Caco-2 (cell line): ENCODE measurements around the gene RNU1-4. TPM values are rescaled to one million over a fixed set of nuclear protein-coding genes. Genes with fewer than 3 reads are reported as not detected.
"Not testable (repeated sequence)": the region's sequence is repeated elsewhere in the genome, so short reads cannot be mapped to it uniquely, and the experiment has no call there.

Experiments
- BruUV-seq: library from RNA; stranded (reverse); fragments of 400-500 nt; replicated peaks from 2 replicates; lab custom pipeline; 2021; lab: Mats Ljungman, UMichigan
- CTCF ChIA-PET: fragments of 300-600 bp; sonication (Branson Sonifier 250); formaldehyde crosslinking; loops from one replicate; lab custom pipeline; 2022; ENCODE audit warnings: antibody characterized with exemption; lab: Charles Lee
- POLR2A ChIA-PET: fragments of 300-600 bp; sonication (Branson Sonifier 250); formaldehyde crosslinking; loops from one replicate; lab custom pipeline; 2022; ENCODE audit warnings: antibody characterized with exemption; lab: Charles Lee
- DNase-seq, 2 experiments: peaks; one replicate each; pipeline versions ENCODE4 v3.0.0 to v3.0.0-alpha.2; 2020 to 2022
- H3K27me3 ChIP-seq: replicated peaks from 2 replicates; pipeline ENCODE4 v1.6.0; 2011; ENCODE audit warnings: low read length; ENCODE audit not compliant: control insufficient read depth, insufficient read depth
- H3K36me3 ChIP-seq: 2 replicates; pipeline ENCODE4 v1.5.1; 2011; ENCODE audit warnings: low read length; ENCODE audit not compliant: control insufficient read depth, insufficient read depth
- H3K4me1 ChIP-seq: fragments of 250-450 bp; sonication (Bioruptor Pico); 2 replicates; pipeline ENCODE4 v1.5.1; 2020; ENCODE audit warnings: mild to moderate bottlenecking
- H3K4me3 ChIP-seq: 2 replicates; pipeline ENCODE4 v1.5.1; 2011; ENCODE audit warnings: low read depth, mild to moderate bottlenecking, control low read depth, low read length
- H3K9me3 ChIP-seq: fragments of 250-450 bp; sonication (Bioruptor Pico); 2 replicates; pipeline ENCODE4 v1.5.1; 2020; ENCODE audit warnings: mild to moderate bottlenecking, moderate library complexity
- H3K27ac Mint-ChIP-seq: one replicate; pipeline ENCODE4 v1.8.0; 2022; ENCODE audit warnings: mixed read lengths; ENCODE audit not compliant: unreplicated experiment
- H3K27me3 Mint-ChIP-seq: one replicate; pipeline ENCODE4 v1.8.0; 2022; ENCODE audit warnings: mixed read lengths; ENCODE audit not compliant: insufficient read depth, unreplicated experiment
- H3K36me3 Mint-ChIP-seq: one replicate; pipeline ENCODE4 v1.8.0; 2022; ENCODE audit warnings: mild to moderate bottlenecking, mixed read lengths; ENCODE audit not compliant: insufficient read depth, unreplicated experiment
- H3K4me1 Mint-ChIP-seq: one replicate; pipeline ENCODE4 v1.8.0; 2022; ENCODE audit warnings: low read depth, mixed read lengths; ENCODE audit not compliant: unreplicated experiment
- H3K4me3 Mint-ChIP-seq: one replicate; pipeline ENCODE4 v1.8.0; 2022; ENCODE audit warnings: mild to moderate bottlenecking, moderate library complexity, mixed read lengths; ENCODE audit not compliant: unreplicated experiment
- H3K9me3 Mint-ChIP-seq: one replicate; pipeline ENCODE4 v1.8.0; 2022; ENCODE audit warnings: mixed read lengths; ENCODE audit not compliant: unreplicated experiment
- intact Hi-C: fragments of 100-400 bp; cut with micrococcal nuclease; formaldehyde crosslinking; loops from one replicate; pipeline ENCODE4 v1.10.0; 2022; ENCODE audit not compliant: unreplicated experiment
- total RNA-seq: library from RNA; stranded (reverse); gene quantifications from 2 replicates; pipeline ENCODE4 v1.2.3, GENCODE V29; 2022

The RNU1-4 gene
- total RNA-seq, 1 experiment from 2014 or later, result 1,622 TPM

- H3K4me1 Mint-ChIP-seq, H3K27me3 ChIP-seq, H3K4me3 ChIP-seq, H3K9me3 ChIP-seq, BruUV-seq, DNase-seq, POLR2A ChIA-PET, H3K4me1 ChIP-seq, CTCF ChIA-PET, H3K36me3 Mint-ChIP-seq, intact Hi-C loops, H3K27ac Mint-ChIP-seq, H3K36me3 ChIP-seq, H3K4me3 Mint-ChIP-seq, H3K27me3 Mint-ChIP-seq: not testable (repeated sequence)
- H3K9me3 Mint-ChIP-seq, result peaks cover 12% of the 10 kb centered on the region
Measured at GRCh38 chr1:16774773-16775172, 34.5 kb downstream of the RNU1-4 start.

- H3K4me3 Mint-ChIP-seq, BruUV-seq, H3K4me1 Mint-ChIP-seq, H3K27me3 Mint-ChIP-seq, H3K9me3 ChIP-seq, intact Hi-C loops, H3K27me3 ChIP-seq, CTCF ChIA-PET, POLR2A ChIA-PET, H3K4me1 ChIP-seq, DNase-seq, H3K36me3 ChIP-seq, H3K4me3 ChIP-seq, H3K27ac Mint-ChIP-seq, H3K36me3 Mint-ChIP-seq: not testable (repeated sequence)
- peaks cover 12% of the 10 kb centered on the region for H3K9me3 Mint-ChIP-seq
Measured at GRCh38 chr1:16775290-16775689, 35.0 kb downstream of the RNU1-4 start.

DNA sequence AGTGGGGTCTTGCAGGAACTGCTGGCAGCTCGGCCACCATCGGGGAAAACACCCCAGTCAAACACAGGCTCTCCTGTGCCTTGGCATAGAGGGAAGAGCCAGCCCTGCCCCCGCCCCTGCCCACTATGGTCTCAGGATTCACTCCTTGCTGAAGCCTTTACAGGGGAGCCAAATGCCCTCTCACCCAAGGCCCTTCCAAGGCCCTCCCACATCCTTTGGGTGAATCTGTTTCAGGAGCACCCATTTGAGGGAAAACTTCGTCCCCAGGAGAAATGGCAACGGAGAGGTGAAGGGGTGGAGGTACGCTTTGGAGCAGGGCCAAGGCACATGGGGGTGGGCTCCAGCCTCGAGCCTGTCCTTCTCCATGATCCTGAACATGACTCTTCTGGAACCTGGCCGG lies 35.9 kb downstream of the RNU1-4 start:
- BruUV-seq, H3K36me3 Mint-ChIP-seq, H3K27me3 Mint-ChIP-seq, H3K4me1 ChIP-seq, DNase-seq, H3K36me3 ChIP-seq, POLR2A ChIA-PET, H3K27me3 ChIP-seq, H3K27ac Mint-ChIP-seq, H3K4me1 Mint-ChIP-seq, intact Hi-C loops, CTCF ChIA-PET, H3K4me3 Mint-ChIP-seq, H3K4me3 ChIP-seq, H3K9me3 ChIP-seq: not testable (repeated sequence)
- H3K9me3 Mint-ChIP-seq, result peaks cover 12% of the 10 kb centered on the region

DNA sequence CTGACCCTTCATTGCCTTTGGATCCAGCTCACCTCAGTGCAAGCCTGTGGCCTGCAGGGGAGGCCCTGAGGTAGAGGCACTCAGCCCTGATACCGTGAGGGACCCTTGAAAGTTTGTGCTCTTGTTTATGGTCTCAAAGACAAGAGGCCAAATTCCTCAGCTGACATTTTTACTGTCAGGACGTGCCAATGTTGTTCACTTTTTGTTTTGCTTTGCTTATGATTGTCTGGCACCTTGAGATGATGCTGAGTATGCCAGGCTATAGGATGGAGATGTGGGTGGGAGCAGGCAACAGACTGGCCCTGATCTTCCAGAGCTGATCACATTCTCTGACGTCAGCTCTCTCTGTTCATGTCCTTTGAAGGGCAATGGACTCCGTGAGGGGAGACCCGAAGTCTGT lies 36.5 kb downstream of the RNU1-4 start:
- H3K4me3 ChIP-seq, CTCF ChIA-PET, H3K4me1 ChIP-seq, H3K27ac Mint-ChIP-seq, POLR2A ChIA-PET, H3K36me3 Mint-ChIP-seq, H3K27me3 ChIP-seq, DNase-seq, BruUV-seq, H3K36me3 ChIP-seq, H3K27me3 Mint-ChIP-seq, H3K4me1 Mint-ChIP-seq, H3K9me3 ChIP-seq, intact Hi-C loops, H3K4me3 Mint-ChIP-seq: not testable (repeated sequence)
- peaks cover 12% of the 10 kb centered on the region for H3K9me3 Mint-ChIP-seq

- H3K4me1 ChIP-seq, POLR2A ChIA-PET, BruUV-seq, H3K4me1 Mint-ChIP-seq, H3K4me3 ChIP-seq, CTCF ChIA-PET, H3K27me3 Mint-ChIP-seq, intact Hi-C loops, H3K4me3 Mint-ChIP-seq, H3K36me3 Mint-ChIP-seq, DNase-seq, H3K27ac Mint-ChIP-seq, H3K36me3 ChIP-seq, H3K9me3 ChIP-seq, H3K27me3 ChIP-seq: not testable (repeated sequence)
- H3K9me3 Mint-ChIP-seq, result peaks cover 12% of the 10 kb centered on the region
Measured at GRCh38 chr1:16777821-16778220, 37.5 kb downstream of the RNU1-4 start.

- CTCF ChIA-PET, DNase-seq, H3K9me3 ChIP-seq, H3K36me3 Mint-ChIP-seq, H3K4me1 Mint-ChIP-seq, H3K4me3 Mint-ChIP-seq, H3K27me3 ChIP-seq, H3K27ac Mint-ChIP-seq, H3K4me3 ChIP-seq, intact Hi-C loops, H3K4me1 ChIP-seq, BruUV-seq, POLR2A ChIA-PET, H3K27me3 Mint-ChIP-seq, H3K36me3 ChIP-seq: not testable (repeated sequence)
- peaks cover 12% of the 10 kb centered on the region for H3K9me3 Mint-ChIP-seq
Measured at GRCh38 chr1:16779525-16779924, 39.2 kb downstream of the RNU1-4 start.

GRCh38 chr1:16781033-16781432 lies 40.7 kb downstream of the RNU1-4 start:
- H3K9me3 ChIP-seq, H3K27ac Mint-ChIP-seq, H3K4me3 ChIP-seq, intact Hi-C loops, H3K36me3 ChIP-seq, H3K4me1 ChIP-seq, DNase-seq, H3K36me3 Mint-ChIP-seq, H3K4me3 Mint-ChIP-seq, POLR2A ChIA-PET, H3K27me3 Mint-ChIP-seq, CTCF ChIA-PET, BruUV-seq, H3K4me1 Mint-ChIP-seq, H3K27me3 ChIP-seq: not testable (repeated sequence)
- peaks cover 12% of the 10 kb centered on the region for H3K9me3 Mint-ChIP-seq
